ENCODE results near the gene IGSF21.

Gene IGSF21

GRCh38 chr1:18256282-18257235 lies 149.0 kb downstream of the IGSF21 start:
- Histone ChIP-seq H3K9me3 (replicated peaks; ENCODE audit: insufficient read depth, low read length) (no peaks in the 10 kb centered on the region), H3K36me3 (replicated peaks; ENCODE audit: insufficient read depth, low read length) (no peaks in the 10 kb centered on the region), H3K27ac (ENCODE audit: low read length) (no peak overlapping the region), H3K9me2 (replicated peaks; ENCODE audit: insufficient read depth, low read length) (no peaks in the 10 kb centered on the region), H3F3A (ENCODE audit: insufficient read depth, low read length) (no peaks in the 10 kb centered on the region), H3K4me3 (ENCODE audit: low read length) (no peak overlapping the region), H3K9ac (ENCODE audit: low read length) (no peak overlapping the region), H3K4me1 (ENCODE audit: low read length) (no peaks in the 10 kb centered on the region), H3K79me2 (ENCODE audit: low read length) (no peaks in the 10 kb centered on the region), H3K27me3 (replicated peaks; ENCODE audit: insufficient read depth, low read length) (peaks cover 18% of the 10 kb centered on the region), H3K4me2 (ENCODE audit: low read depth, low read length) (no peak overlapping the region), H2AFZ (ENCODE audit: low read length) (no peak overlapping the region), H4K20me1 (ENCODE audit: insufficient read depth, low read length) (no peaks in the 10 kb centered on the region)
- peak; percentile 36 for DNase-seq
- TF ChIP-seq EZH2 (optimal IDR thresholded peaks at IDR 0.05; ENCODE audit: low read depth, low read length), result no peak
- no peak for TF ChIP-seq EZH2phosphoT487 (IDR thresholded peaks at IDR 0.05; ENCODE audit: low read length)
- TF ChIP-seq CTCF (IDR thresholded peaks at IDR 0.05; ENCODE audit: low read length), result no peak

GRCh38 chr1:18257778-18258177 lies 150.2 kb downstream of the IGSF21 start:
- Histone ChIP-seq H2AFZ (ENCODE audit: low read length) (no peak overlapping the region), H3K9me2 (replicated peaks; ENCODE audit: insufficient read depth, low read length) (no peaks in the 10 kb centered on the region), H3K4me2 (ENCODE audit: low read depth, low read length) (no peak overlapping the region), H3K36me3 (replicated peaks; ENCODE audit: insufficient read depth, low read length) (no peaks in the 10 kb centered on the region), H3F3A (ENCODE audit: insufficient read depth, low read length) (no peaks in the 10 kb centered on the region), H3K27me3 (replicated peaks; ENCODE audit: insufficient read depth, low read length) (peaks cover 19% of the 10 kb centered on the region), H3K79me2 (ENCODE audit: low read length) (no peaks in the 10 kb centered on the region), H3K27ac (ENCODE audit: low read length) (no peak overlapping the region), H3K9me3 (replicated peaks; ENCODE audit: insufficient read depth, low read length) (no peaks in the 10 kb centered on the region), H4K20me1 (ENCODE audit: insufficient read depth, low read length) (no peaks in the 10 kb centered on the region), H3K9ac (ENCODE audit: low read length) (no peak overlapping the region), H3K4me1 (ENCODE audit: low read length) (no peaks in the 10 kb centered on the region), H3K4me3 (ENCODE audit: low read length) (no peak overlapping the region)
- DNase-seq, result no peak
- TF ChIP-seq EZH2 (optimal IDR thresholded peaks at IDR 0.05; ENCODE audit: low read depth, low read length) (no peak), CTCF (IDR thresholded peaks at IDR 0.05; ENCODE audit: low read length) (no peak), EZH2phosphoT487 (IDR thresholded peaks at IDR 0.05; ENCODE audit: low read length) (no peak)

GRCh38 chr1:18261891-18262290 lies 154.3 kb downstream of the IGSF21 start:
- Histone ChIP-seq H3K79me2 (ENCODE audit: low read length) (no peaks in the 10 kb centered on the region), H3F3A (ENCODE audit: insufficient read depth, low read length) (no peaks in the 10 kb centered on the region), H3K9ac (ENCODE audit: low read length) (no peak overlapping the region), H2AFZ (ENCODE audit: low read length) (no peak overlapping the region), H3K27me3 (replicated peaks; ENCODE audit: insufficient read depth, low read length) (peaks cover 56% of the 10 kb centered on the region), H3K4me1 (ENCODE audit: low read length) (no peaks in the 10 kb centered on the region), H4K20me1 (ENCODE audit: insufficient read depth, low read length) (no peaks in the 10 kb centered on the region), H3K9me2 (replicated peaks; ENCODE audit: insufficient read depth, low read length) (no peaks in the 10 kb centered on the region), H3K4me3 (ENCODE audit: low read length) (no peak overlapping the region), H3K9me3 (replicated peaks; ENCODE audit: insufficient read depth, low read length) (no peaks in the 10 kb centered on the region), H3K4me2 (ENCODE audit: low read depth, low read length) (no peak overlapping the region), H3K27ac (ENCODE audit: low read length) (no peak overlapping the region), H3K36me3 (replicated peaks; ENCODE audit: insufficient read depth, low read length) (no peaks in the 10 kb centered on the region)
- peak; percentile 27 for DNase-seq
- TF ChIP-seq EZH2phosphoT487 (IDR thresholded peaks at IDR 0.05; ENCODE audit: low read length), result no peak
- no peak for TF ChIP-seq EZH2 (optimal IDR thresholded peaks at IDR 0.05; ENCODE audit: low read depth, low read length)
- TF ChIP-seq CTCF (IDR thresholded peaks at IDR 0.05; ENCODE audit: low read length), result no peak
